ENCODE data around the gene GLTP. TPM values are rescaled to one million over a fixed set of nuclear protein-coding genes. Genes with fewer than 3 reads are reported as not detected.
"Not testable (repeated sequence)": the region's sequence is repeated elsewhere in the genome, so short reads cannot be mapped to it uniquely, and the experiment has no call there.

Gene GLTP
- total and polyA plus RNA-seq, 2 donors (not counting 1 experiment from before 2014, with no cell fraction given) = 51.2 to 67.9 TPM

- H3K4me1 ChIP-seq (ENCODE audit: control insufficient read depth, extremely low read depth, insufficient read depth, low read length) = peaks cover 16% of the 10 kb centered on the region
- H3K9ac ChIP-seq (ENCODE audit: insufficient read depth, low read length) = no peak overlapping the region
- H3K4me3 ChIP-seq (replicated peaks in 1 of 4; ENCODE audit: control extremely low read depth in 1 of 4, insufficient read depth in 1 of 4, low read depth in 3 of 4, low read length in 4 of 4) = no peak overlapping the region
- H4K20me1 ChIP-seq (ENCODE audit: control insufficient read depth, extremely low read depth, insufficient read depth, low read length) = no peaks in the 10 kb centered on the region
- no peaks in the 10 kb centered on the region for H3K27me3 ChIP-seq (ENCODE audit: control insufficient read depth, insufficient read depth, low read length)
- no peak for DNase-seq (ENCODE audit: low read depth in 2 of 2)
- H3K4me2 ChIP-seq (ENCODE audit: extremely low read depth, insufficient read depth, low read length) = no peak overlapping the region
- no peak overlapping the region for H2AFZ ChIP-seq (ENCODE audit: low read length)
- H3K36me3 ChIP-seq (ENCODE audit: control insufficient read depth, insufficient read depth, low read length) = no peaks in the 10 kb centered on the region
- no peaks in the 10 kb centered on the region for H3K79me2 ChIP-seq (ENCODE audit: control insufficient read depth, insufficient read depth, low read length)
- TF ChIP-seq CTCF (conservative IDR thresholded peaks at IDR 0.05 in 1 of 2, IDR thresholded peaks at IDR 0.05 in 1 of 2; ENCODE audit: low read depth in 1 of 2, low read length in 2 of 2) (no peak), EZH2 (IDR thresholded peaks at IDR 0.05; ENCODE audit: low read length, missing control alignments) (no peak)
- no peaks in the 10 kb centered on the region for H3K9me3 ChIP-seq (ENCODE audit: control insufficient read depth, insufficient read depth, low read depth, low read length)
- no peak overlapping the region for H3K27ac ChIP-seq (ENCODE audit: insufficient read depth, low read length)
Measured at GRCh38 chr12:109892165-109892715, 11.9 kb upstream of the GLTP start.

GRCh38 chr12:109891731-109892130 lies 11.4 kb upstream of the GLTP start:
- H3K4me3 ChIP-seq (replicated peaks in 1 of 4; ENCODE audit: control extremely low read depth in 1 of 4, insufficient read depth in 1 of 4, low read depth in 3 of 4, low read length in 4 of 4); H3K79me2 ChIP-seq (ENCODE audit: control insufficient read depth, insufficient read depth, low read length); H3K27me3 ChIP-seq (ENCODE audit: control insufficient read depth, insufficient read depth, low read length); H3K4me2 ChIP-seq (ENCODE audit: extremely low read depth, insufficient read depth, low read length); H3K9me3 ChIP-seq (ENCODE audit: control insufficient read depth, insufficient read depth, low read depth, low read length); DNase-seq (ENCODE audit: low read depth in 2 of 2); H4K20me1 ChIP-seq (ENCODE audit: control insufficient read depth, extremely low read depth, insufficient read depth, low read length); H2AFZ ChIP-seq (ENCODE audit: low read length); H3K27ac ChIP-seq (ENCODE audit: insufficient read depth, low read length); H3K9ac ChIP-seq (ENCODE audit: insufficient read depth, low read length); H3K36me3 ChIP-seq (ENCODE audit: control insufficient read depth, insufficient read depth, low read length): not testable (repeated sequence)
- peaks cover 16% of the 10 kb centered on the region for H3K4me1 ChIP-seq (ENCODE audit: control insufficient read depth, extremely low read depth, insufficient read depth, low read length)

GRCh38 chr12:109890620-109891170 lies 10.4 kb upstream of the GLTP start:
- H3K4me1 ChIP-seq (ENCODE audit: control insufficient read depth, extremely low read depth, insufficient read depth, low read length) = peaks cover 16% of the 10 kb centered on the region
- H3K36me3 ChIP-seq (ENCODE audit: control insufficient read depth, insufficient read depth, low read length) = no peaks in the 10 kb centered on the region
- no peak for DNase-seq (ENCODE audit: low read depth in 2 of 2)
- H3K9ac ChIP-seq (ENCODE audit: insufficient read depth, low read length) = no peak overlapping the region
- TF ChIP-seq CTCF (conservative IDR thresholded peaks at IDR 0.05 in 1 of 2, IDR thresholded peaks at IDR 0.05 in 1 of 2; ENCODE audit: low read depth in 1 of 2, low read length in 2 of 2) (no peak), EZH2 (IDR thresholded peaks at IDR 0.05; ENCODE audit: low read length, missing control alignments) (no peak)
- no peaks in the 10 kb centered on the region for H3K79me2 ChIP-seq (ENCODE audit: control insufficient read depth, insufficient read depth, low read length)
- no peak overlapping the region for H2AFZ ChIP-seq (ENCODE audit: low read length)
- no peak overlapping the region for H3K4me2 ChIP-seq (ENCODE audit: extremely low read depth, insufficient read depth, low read length)
- H4K20me1 ChIP-seq (ENCODE audit: control insufficient read depth, extremely low read depth, insufficient read depth, low read length) = no peaks in the 10 kb centered on the region
- no peak overlapping the region for H3K27ac ChIP-seq (ENCODE audit: insufficient read depth, low read length)
- H3K9me3 ChIP-seq (ENCODE audit: control insufficient read depth, insufficient read depth, low read depth, low read length) = no peaks in the 10 kb centered on the region
- H3K27me3 ChIP-seq (ENCODE audit: control insufficient read depth, insufficient read depth, low read length) = no peaks in the 10 kb centered on the region
- H3K4me3 ChIP-seq (replicated peaks in 1 of 4; ENCODE audit: control extremely low read depth in 1 of 4, insufficient read depth in 1 of 4, low read depth in 3 of 4, low read length in 4 of 4) = no peak overlapping the region
